OCI-LY3 (cell line): ENCODE results near the gene JAM3.

Source experiments
- EZH2phosphoT487 ChIP-seq: fragments of 200-600 bp; shearing (Covaris generic); IDR thresholded peaks from 2 replicates; pipeline ENCODE4 v1.6.1; 2018; ENCODE audit warnings: antibody characterized with exemption, mixed run types, low read depth
- TF ChIP-seq, protein P1 (sequence below): fragments of 200-600, 300-600 bp; sonication (generic); IDR thresholded peaks from 2 replicates; pipeline ENCODE4 v1.5.1; 2014; ENCODE audit warnings: antibody characterized with exemption, low read length, low read depth

GRCh38 chr11:134022748-134023147, 46.1 kb upstream of the JAM3 start:
- TF ChIP-seq, protein P1, sequence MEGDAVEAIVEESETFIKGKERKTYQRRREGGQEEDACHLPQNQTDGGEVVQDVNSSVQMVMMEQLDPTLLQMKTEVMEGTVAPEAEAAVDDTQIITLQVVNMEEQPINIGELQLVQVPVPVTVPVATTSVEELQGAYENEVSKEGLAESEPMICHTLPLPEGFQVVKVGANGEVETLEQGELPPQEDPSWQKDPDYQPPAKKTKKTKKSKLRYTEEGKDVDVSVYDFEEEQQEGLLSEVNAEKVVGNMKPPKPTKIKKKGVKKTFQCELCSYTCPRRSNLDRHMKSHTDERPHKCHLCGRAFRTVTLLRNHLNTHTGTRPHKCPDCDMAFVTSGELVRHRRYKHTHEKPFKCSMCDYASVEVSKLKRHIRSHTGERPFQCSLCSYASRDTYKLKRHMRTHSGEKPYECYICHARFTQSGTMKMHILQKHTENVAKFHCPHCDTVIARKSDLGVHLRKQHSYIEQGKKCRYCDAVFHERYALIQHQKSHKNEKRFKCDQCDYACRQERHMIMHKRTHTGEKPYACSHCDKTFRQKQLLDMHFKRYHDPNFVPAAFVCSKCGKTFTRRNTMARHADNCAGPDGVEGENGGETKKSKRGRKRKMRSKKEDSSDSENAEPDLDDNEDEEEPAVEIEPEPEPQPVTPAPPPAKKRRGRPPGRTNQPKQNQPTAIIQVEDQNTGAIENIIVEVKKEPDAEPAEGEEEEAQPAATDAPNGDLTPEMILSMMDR: no peak
- TF ChIP-seq EZH2phosphoT487: no peak
